GM12878 (cell line): ENCODE measurements around the gene EPHB1.

Experiments used
- CTCF ChIP-seq, 3 experiments: IDR thresholded peaks in 2 of 3; conservative IDR thresholded peaks in 1 of 3; 2 replicates each; pipeline ENCODE4 v1.5.1; 2011; ENCODE audit warnings: low read depth in 3 of 3, low read length in 3 of 3, mild to moderate bottlenecking in 3 of 3, control low read depth in 2 of 3, moderate library complexity in 2 of 3, inconsistent platforms in 1 of 3, mixed read lengths in 1 of 3; ENCODE audit not compliant: control insufficient read depth in 2 of 3, insufficient read depth in 1 of 3; ENCODE audit errors: extremely low read depth in 1 of 3
- POLR2AphosphoS2 ChIP-seq: IDR thresholded peaks from 2 replicates; pipeline ENCODE4 v1.6.1; 2011; ENCODE audit warnings: low read depth, mild to moderate bottlenecking, low read length, improper control_type of control experiment, moderate library complexity
- POU2F2 ChIP-seq: IDR thresholded peaks from 3 replicates; pipeline ENCODE4 v1.6.1; 2011; ENCODE audit warnings: low read depth, mild to moderate bottlenecking, low read length, borderline replicate concordance
- REST ChIP-seq: IDR thresholded peaks from 2 replicates; pipeline ENCODE4 v1.6.1; 2012; ENCODE audit warnings: mild to moderate bottlenecking, low read depth, low read length
- SIN3A ChIP-seq: IDR thresholded peaks from 2 replicates; pipeline ENCODE4 v1.6.1; 2012; ENCODE audit warnings: low read depth, low read length, improper control_type of control experiment

- no peak for TF ChIP-seq POU2F2
- TF ChIP-seq CTCF (IDR thresholded peaks at IDR 0.05 in 2 of 3, conservative IDR thresholded peaks at IDR 0.05 in 1 of 3; ENCODE audit: control insufficient read depth in 2 of 3, extremely low read depth in 1 of 3, insufficient read depth in 1 of 3, low read depth in 3 of 3, low read length in 3 of 3) = no peak
- TF ChIP-seq SIN3A = no peak
- TF ChIP-seq REST = no peak
- no peak for TF ChIP-seq POLR2AphosphoS2
These were observed 245.5 kb downstream of the EPHB1 start for GRCh38 chr3:135040321-135041240.
